Stimulated activated CD4-positive, alpha-beta T cell treated with anti-CD3 and anti-CD28 coated beads, Interleukin-4, amount 100 ng/mL, for 24 hours (primary cell): Measurements from ENCODE around the gene ASF1A.
"Not testable (repeated sequence)": the region's sequence is repeated elsewhere in the genome, so short reads cannot be mapped to it uniquely, and the experiment has no call there.

Experiments
- DNase-seq: peaks from one replicate; pipeline ENCODE4 v3.0.0-alpha.2; 2020

ASF1A gene

DNA sequence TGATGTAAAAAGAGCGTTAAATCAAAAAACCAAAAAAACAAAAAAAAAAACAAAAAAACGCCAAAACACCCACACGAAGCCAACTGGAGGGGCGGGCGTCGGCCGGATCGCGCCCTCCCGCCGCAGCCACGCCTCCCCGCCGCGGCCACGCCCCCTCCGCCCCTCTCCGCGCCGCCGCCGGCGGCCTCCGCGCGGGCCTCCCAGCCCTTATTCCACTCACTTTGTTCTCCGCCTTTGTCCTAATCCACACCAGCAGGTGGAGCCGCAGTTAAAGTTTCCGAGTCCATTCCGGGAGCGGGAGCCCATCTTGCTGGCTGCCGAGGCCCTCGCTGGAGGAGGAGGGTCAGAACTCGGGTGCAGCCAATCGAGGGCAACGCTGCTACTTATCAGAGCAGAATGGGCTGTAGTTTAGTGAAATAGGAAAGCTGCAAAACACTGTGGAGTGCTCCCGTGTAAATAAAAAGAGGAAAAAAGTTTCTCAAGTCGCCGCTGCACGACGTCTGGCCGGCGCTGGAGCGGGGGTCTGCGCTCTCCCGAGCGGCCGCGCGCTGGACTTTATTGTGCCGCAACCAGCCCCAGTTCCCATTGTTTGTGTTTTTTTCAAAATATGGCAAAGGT, at the start of gene ASF1A:
Gene ASF1A, plus strand, starts transcription at position 346 of the 618 bp plus-strand sequence. Its CDS starts 262 bp downstream, at position 608.
- peak; percentile 96 for DNase-seq

DNA sequence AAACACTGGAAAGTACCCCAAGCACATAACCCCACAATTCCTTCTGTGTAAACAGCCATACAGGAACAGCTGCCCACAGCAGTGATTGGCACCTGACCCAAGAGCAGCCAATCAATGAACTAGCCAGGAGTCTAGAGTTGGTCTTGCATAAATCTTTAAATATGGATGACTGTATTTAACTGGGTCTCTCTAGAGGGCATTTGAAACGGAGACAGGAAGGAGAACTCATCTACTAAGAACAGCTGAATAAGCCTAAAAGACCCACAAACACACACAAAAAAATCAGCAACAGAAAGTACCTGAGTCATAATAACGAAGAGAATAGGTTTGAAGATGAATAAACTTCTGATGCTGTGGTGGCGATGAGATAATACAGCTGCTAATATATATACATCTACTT, 49.0 kb upstream of the ASF1A start:
- DNase-seq, result no peak

DNA sequence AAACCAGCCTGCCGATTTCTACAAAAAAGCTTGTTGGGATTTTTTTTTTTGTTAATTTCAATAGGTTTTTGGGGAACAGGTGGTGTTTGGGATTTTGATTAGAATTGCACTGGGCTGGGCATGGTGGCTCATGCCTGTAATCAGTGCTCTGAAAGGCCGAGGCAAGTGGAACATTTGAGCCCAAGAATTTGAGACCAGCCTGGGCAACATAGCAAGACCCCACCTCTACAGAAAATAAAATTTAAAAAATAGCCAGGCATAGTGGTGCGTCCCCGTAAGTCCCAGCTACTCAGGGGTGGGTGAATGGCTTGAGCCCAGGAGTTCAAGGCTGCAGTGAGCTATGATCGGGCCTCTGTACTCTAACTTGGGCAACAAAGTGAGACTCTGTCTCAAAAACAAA, 40.5 kb upstream of the ASF1A start:
- no peak for DNase-seq

- DNase-seq, result no peak
Observed at GRCh38 chr6:118856301-118856700, 37.7 kb upstream of the ASF1A start.

- DNase-seq, result no peak
Observed at GRCh38 chr6:118859517-118860064, 34.4 kb upstream of the ASF1A start.

- no peak for DNase-seq
Observed at GRCh38 chr6:118860363-118860762, 33.6 kb upstream of the ASF1A start.

DNA sequence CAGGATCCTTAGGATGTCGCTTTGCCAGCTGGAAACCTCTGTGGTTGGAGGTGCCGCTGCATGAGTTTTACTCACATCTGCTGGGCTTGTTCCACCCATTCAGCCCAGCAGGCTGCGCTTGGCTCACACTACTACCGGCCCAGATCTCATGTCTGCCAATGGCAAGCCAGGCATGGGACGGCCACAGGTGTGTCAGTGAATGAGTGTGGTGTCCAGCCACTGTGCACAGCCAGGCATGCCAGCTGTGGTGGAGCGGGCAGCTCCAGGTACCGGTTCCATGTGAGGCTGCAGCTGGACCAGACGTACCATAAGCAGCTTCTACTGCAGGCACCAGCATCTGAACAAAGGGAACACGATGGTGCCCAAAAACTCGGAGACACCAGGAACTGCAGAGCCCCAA, 33.1 kb upstream of the ASF1A start:
- DNase-seq, result no peak

DNA sequence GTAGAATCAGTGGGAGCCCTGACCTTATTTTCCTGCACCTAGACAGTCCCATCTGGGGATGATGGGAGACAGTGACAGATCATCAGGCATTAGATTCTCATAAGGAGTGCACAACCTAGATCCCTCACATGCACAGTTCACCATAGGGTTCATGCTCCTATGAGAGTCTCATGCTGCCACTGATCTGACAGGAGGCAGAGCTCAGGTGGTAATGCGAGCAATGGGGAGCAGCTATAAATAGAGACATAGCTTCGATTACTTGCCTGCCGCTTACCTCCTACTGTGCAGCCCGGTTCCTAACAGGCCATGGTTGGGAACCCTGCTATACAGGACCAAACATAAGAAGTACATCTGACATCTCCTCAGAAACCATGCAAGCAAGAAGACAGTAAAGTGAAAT, 31.5 kb upstream of the ASF1A start:
- DNase-seq, result no peak

DNA sequence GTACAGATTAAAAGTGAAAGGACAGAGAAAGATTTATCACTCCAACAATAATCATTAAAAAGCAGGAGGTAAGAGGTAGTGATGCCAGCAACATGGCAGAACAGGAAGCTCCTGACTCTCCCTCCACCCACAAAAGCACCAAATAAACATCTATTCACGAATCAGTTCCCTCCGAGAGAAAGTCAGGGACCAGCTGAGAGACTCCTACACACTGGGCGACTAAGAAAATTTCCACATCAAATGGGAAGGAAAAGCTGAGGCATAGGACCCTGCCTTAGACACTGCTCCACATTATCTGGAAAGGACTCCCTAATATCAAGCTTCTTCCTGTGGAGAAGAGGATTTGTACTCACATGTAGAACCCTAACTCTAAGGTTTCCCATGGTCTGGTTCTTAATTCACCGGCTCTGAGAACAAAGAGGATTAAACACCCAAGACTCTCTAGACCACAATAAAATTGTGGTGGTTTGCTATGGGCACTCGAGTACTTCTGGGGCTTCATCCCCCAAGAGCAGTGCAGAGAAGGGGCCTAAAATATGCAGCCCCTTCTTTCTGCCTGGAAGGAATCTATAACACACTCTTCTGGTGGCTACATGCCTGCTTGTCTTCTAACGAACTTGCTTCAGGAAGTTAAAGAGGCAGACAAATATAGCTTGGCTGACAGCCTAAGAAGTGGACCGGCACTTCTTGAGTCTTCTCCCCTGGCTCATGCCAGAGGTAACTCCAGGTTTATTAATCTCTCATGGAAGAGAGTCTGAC, 29.4 kb upstream of the ASF1A start:
- no peak for DNase-seq

GRCh38 chr6:118865100-118865391, 28.9 kb upstream of the ASF1A start:
- no peak for DNase-seq

GRCh38 chr6:118867181-118867580, 26.8 kb upstream of the ASF1A start:
- DNase-seq, result no peak

DNA sequence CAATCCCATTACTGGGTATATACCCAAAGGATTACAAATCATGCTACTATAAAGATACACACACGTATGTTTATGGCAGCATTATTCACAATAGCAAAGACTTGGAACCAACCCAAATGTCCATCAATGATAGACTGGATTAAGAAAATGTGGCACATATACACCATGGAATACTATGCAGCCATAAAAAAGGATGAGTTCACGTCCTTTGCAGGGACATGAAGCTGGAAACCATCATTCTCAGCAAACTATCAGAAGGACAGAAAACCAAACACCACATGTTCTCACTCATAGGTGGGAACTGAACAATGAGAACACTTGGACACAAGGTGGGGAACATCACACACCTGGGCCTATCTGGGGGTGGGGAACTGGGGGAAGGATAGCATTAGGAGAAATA, 25.1 kb upstream of the ASF1A start:
- DNase-seq, result not testable (repeated sequence)

- no peak for DNase-seq
Observed at GRCh38 chr6:118869350-118869749, 24.6 kb upstream of the ASF1A start.

- no peak for DNase-seq
Observed at GRCh38 chr6:118869894-118870589, 23.9 kb upstream of the ASF1A start.

DNA sequence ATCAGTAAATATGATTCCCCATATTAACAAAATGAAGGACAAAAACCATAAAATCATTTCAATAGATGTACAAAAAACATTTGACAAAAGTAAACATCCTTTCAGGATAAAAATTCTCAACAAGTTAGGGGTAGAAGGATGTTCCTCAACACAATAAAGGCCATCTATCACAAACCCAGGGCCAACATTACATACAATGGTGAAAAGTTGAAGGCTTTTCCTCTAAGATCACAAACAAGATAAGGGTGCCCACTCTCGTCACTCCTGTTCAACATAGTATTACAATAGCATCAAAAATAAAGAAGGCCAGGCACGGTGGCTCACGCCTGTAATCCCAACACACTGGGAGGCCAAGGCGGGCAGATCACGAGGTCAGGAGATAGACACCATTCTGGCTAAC, 22.6 kb upstream of the ASF1A start:
- DNase-seq, result no peak

GRCh38 chr6:118872318-118872717, 21.6 kb upstream of the ASF1A start:
- no peak for DNase-seq

- DNase-seq, result no peak
Observed at GRCh38 chr6:118872726-118873125, 21.2 kb upstream of the ASF1A start.

DNA sequence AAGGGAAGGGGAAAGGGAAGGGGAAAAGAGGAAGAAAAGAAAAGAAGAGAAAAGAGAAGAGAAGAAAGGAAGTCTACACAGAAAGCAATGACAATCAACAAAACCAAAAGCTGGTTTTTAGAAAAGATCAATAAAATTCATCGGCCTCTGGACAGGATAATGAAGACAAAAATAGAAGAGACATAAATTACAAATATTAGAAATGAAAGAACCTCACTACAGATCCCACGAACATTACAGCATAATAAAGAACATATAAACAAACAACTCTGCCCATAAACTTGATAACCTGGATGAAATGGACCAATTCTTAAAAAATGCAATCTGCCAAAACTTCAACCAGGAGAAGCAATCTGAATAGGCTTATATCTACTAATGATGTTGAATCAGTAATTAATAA, 20.7 kb upstream of the ASF1A start:
- DNase-seq, result no peak

GRCh38 chr6:118875672-118876071, 18.3 kb upstream of the ASF1A start:
- no peak for DNase-seq

GRCh38 chr6:118876198-118876597, 17.8 kb upstream of the ASF1A start:
- DNase-seq, result no peak

GRCh38 chr6:118876814-118877213, 17.1 kb upstream of the ASF1A start:
- no peak for DNase-seq

DNA sequence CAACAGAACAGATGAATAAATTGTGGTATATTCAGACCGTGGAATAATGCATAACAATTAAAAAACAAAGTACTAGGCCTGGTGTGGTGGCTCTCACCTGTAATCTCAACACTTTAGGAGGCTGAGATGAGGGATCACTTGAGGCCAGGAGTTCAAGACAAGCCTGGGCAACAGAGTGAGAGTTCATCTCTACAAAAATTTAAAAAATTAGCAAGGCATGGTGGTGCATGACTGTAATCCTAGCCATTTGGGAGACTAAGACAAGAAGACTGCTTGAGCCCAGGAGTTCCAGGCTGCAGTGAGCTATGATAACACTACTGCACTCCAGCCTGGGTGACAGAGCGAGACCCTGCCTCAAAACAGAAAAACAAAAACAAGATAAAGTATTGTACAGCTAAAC, 16.1 kb upstream of the ASF1A start:
- DNase-seq, result no peak

- DNase-seq, result no peak
Observed at GRCh38 chr6:118881440-118882313, 12.3 kb upstream of the ASF1A start.
